AG09309 (cell line): ENCODE data around the gene FGFBP2.

ENCODE experiments used
- DNase-seq: peaks from one replicate; pipeline ENCODE4 v3.0.0-alpha.2; 2010; ENCODE audit warnings: low read depth
- H3K4me3 ChIP-seq: 2 replicates; pipeline ENCODE4 v1.5.1; 2011; ENCODE audit warnings: mild to moderate bottlenecking, low read depth, low read length, moderate library complexity; ENCODE audit not compliant: control insufficient read depth
- CTCF ChIP-seq: IDR thresholded peaks from 2 replicates; pipeline ENCODE4 v1.5.1; 2011; ENCODE audit warnings: mild to moderate bottlenecking, low read depth, low read length, inconsistent platforms; ENCODE audit not compliant: insufficient read depth, control insufficient read depth; ENCODE audit errors: missing control alignments

The FGFBP2 gene, protein sequence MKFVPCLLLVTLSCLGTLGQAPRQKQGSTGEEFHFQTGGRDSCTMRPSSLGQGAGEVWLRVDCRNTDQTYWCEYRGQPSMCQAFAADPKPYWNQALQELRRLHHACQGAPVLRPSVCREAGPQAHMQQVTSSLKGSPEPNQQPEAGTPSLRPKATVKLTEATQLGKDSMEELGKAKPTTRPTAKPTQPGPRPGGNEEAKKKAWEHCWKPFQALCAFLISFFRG

GRCh38 chr4:15963001-15963451 lies at the start of gene FGFBP2:
Gene FGFBP2, minus strand, starts transcription at chr4:15963175. Its CDS starts 46 bp downstream, at chr4:15963129.
- H3K4me3 ChIP-seq, result no peak within 1 kb of the TSS
- DNase-seq, result peak; percentile 4
- peak; percentile 65 for TF ChIP-seq CTCF

DNA sequence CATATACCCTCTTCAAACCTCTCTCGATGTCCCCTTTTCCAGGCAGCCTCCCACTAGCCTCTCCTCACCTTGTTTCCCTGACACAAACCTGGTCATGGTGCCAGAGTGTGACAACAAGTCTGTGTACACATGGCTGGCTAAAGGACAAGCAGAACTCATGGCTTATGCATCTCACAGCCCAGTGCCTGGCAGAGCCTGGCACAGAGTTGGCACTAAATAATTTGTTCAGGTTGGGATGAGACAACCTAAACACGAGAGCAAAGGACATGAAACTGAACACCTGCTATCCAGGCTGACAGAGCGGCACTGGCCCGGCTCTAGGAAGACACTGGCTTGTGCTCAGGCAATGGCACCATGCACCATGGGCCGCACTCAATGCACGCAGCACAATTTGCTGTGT lies 48.2 kb upstream of the FGFBP2 start:
- H3K4me3 ChIP-seq, result no peak overlapping the region
- no peak for TF ChIP-seq CTCF
- no peak for DNase-seq

- no peak for TF ChIP-seq CTCF
These were observed 46.2 kb upstream of the FGFBP2 start for GRCh38 chr4:16009153-16009552.

DNA sequence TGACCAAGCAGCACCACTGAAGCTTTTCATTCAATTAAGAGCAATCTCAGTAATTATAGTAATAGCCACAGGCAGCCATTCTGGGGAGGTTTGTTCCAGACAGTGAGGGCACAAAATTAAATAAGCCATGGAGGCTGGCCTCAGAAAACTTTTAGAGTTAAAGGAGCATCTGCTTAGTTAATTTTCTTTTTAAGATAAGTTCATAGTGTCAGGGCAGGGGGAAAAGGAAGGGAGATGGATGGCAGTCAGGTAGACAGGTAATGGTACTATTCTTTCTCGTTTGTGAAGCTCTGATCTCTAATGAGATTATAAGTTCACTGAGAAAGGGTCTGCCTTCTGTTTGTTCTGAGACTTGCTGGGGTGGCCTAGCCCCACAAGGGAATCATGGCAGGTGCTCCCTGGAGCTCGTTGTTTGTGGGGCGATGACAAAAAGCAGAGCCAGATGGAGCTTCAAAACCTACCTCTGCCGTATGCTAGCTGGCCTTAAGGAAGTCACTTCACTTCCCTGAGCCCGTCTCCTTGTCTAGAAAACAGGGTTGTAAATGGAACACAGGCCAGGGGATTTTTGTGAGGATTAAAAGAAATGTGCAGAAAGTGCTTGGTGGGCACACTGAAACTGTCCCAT lies 44.6 kb upstream of the FGFBP2 start:
- DNase-seq, result no peak
- TF ChIP-seq CTCF, result no peak
- H3K4me3 ChIP-seq, result no peak overlapping the region

More at GRCh38 chr4:16009153-16009552, 46.2 kb upstream of the FGFBP2 start:
- no peak for DNase-seq
- H3K4me3 ChIP-seq, result no peak overlapping the region

DNA sequence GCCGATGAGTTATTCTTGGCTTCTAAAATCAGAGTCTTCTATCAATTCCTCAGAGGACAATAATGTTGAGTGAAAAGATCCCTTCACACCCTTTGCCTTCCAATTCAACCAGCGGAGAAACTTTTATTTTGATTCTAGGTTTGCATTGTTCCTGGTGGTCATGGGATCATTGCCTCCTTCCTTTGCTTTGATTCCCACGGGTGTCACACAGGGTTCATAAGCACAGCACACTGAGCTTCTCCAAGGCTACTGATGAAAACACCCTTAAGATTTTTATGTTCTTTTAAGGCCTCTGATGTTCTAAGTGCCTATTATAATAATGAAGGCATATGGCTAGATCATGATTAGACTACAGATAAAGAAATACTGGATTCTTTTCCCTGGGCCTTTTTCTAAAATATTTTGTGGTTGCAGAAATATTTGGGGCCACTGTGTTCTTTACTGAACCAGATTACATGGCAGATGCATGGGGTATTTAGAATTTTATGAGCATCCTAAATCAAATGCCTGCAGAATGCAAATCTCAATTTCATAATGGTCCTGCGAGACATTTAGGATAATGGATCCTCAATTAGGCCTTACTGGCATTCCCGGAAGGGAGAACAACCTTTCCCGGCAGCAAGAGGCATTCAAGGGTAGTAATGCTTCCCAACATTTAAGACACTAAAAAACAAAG lies 43.9 kb upstream of the FGFBP2 start:
- no peak for DNase-seq
- H3K4me3 ChIP-seq, result no peak overlapping the region
- TF ChIP-seq CTCF, result no peak

- TF ChIP-seq CTCF, result no peak
- no peak for DNase-seq
- no peak overlapping the region for H3K4me3 ChIP-seq
These were observed 42.7 kb upstream of the FGFBP2 start for GRCh38 chr4:16005676-16006075.
